ENCODE measurements around the gene NDFIP1. TPM values are rescaled to one million over a fixed set of nuclear protein-coding genes. Genes with fewer than 3 reads are reported as not detected.

NDFIP1 gene
- total RNA-seq, 4 donors from 2014 or later = 185 to 351 (median 297) TPM

- WGBS, 2 donors = 85 to 90% methylated on average over 5 of the region's 5 CpGs
- Histone ChIP-seq H3K27me3 (no peaks in the 10 kb centered on the region), H3K27ac (no peak overlapping the region), H3K9me3 (no peaks in the 10 kb centered on the region), H3K36me3 (no peaks in the 10 kb centered on the region), H3K4me1 (no peaks in the 10 kb centered on the region), H3K4me3 (replicated peaks in 1 of 3) (no peak overlapping the region)
- intact Hi-C loops (cut with DNase I) = no loop called here
- TF ChIP-seq POLR2A (IDR thresholded peaks at IDR 0.05) (no peak), CTCF (IDR thresholded peaks at IDR 0.05) (no peak)
- no peak for DNase-seq
Measured at GRCh38 chr5:142197781-142198180, 89.2 kb downstream of the NDFIP1 start.

GRCh38 chr5:142199388-142199787 is 90.8 kb downstream of the NDFIP1 start:
- Histone ChIP-seq H3K4me1 (no peaks in the 10 kb centered on the region), H3K9me3 (no peaks in the 10 kb centered on the region), H3K27ac (no peak overlapping the region), H3K27me3 (no peaks in the 10 kb centered on the region), H3K36me3 (no peaks in the 10 kb centered on the region), H3K4me3 (replicated peaks in 1 of 3) (no peak overlapping the region)
- DNase-seq = no peak
- TF ChIP-seq CTCF (IDR thresholded peaks at IDR 0.05) (no peak), POLR2A (IDR thresholded peaks at IDR 0.05) (no peak)
- WGBS, 2 donors = 98 to 99% methylated on average over 8 of the region's 8 CpGs
- intact Hi-C loops (cut with DNase I) = no loop called here

GRCh38 chr5:142200387-142200786 is 91.8 kb downstream of the NDFIP1 start:
- no peak for DNase-seq
- WGBS, 2 donors = 63 to 81% methylated on average over 6 of the region's 6 CpGs
- Histone ChIP-seq H3K36me3 (no peaks in the 10 kb centered on the region), H3K9me3 (no peaks in the 10 kb centered on the region), H3K27ac (no peak overlapping the region), H3K4me3 (replicated peaks in 1 of 3) (no peak overlapping the region), H3K4me1 (no peaks in the 10 kb centered on the region), H3K27me3 (no peaks in the 10 kb centered on the region)
- intact Hi-C loops (cut with DNase I) = no loop called here
- TF ChIP-seq POLR2A (IDR thresholded peaks at IDR 0.05) (no peak), CTCF (IDR thresholded peaks at IDR 0.05) (no peak)

- TF ChIP-seq CTCF (IDR thresholded peaks at IDR 0.05) (no peak), POLR2A (IDR thresholded peaks at IDR 0.05) (no peak)
- intact Hi-C loops (cut with DNase I) = no loop called here
- no peak for DNase-seq
Measured at GRCh38 chr5:142201471-142201887, 92.9 kb downstream of the NDFIP1 start.

GRCh38 chr5:142202282-142202681 is 93.7 kb downstream of the NDFIP1 start:
- 89 to 94% methylated on average over 1 of the region's 1 CpG for WGBS, 2 donors
- TF ChIP-seq POLR2A (IDR thresholded peaks at IDR 0.05) (no peak), CTCF (IDR thresholded peaks at IDR 0.05) (no peak)
- no peaks in the 10 kb centered on the region for H3K36me3 ChIP-seq
- H3K9me3 ChIP-seq = no peaks in the 10 kb centered on the region
- no peak for DNase-seq
- no peaks in the 10 kb centered on the region for H3K4me1 ChIP-seq
- H3K4me3 ChIP-seq (replicated peaks in 1 of 3) = no peak overlapping the region
- intact Hi-C loops (cut with DNase I) = no loop called here
- no peaks in the 10 kb centered on the region for H3K27me3 ChIP-seq
- no peak overlapping the region for H3K27ac ChIP-seq

More at GRCh38 chr5:142201471-142201887, 92.9 kb downstream of the NDFIP1 start:
- Histone ChIP-seq H3K4me1 (no peaks in the 10 kb centered on the region), H3K36me3 (no peaks in the 10 kb centered on the region), H3K4me3 (replicated peaks in 1 of 3) (no peak overlapping the region), H3K27me3 (no peaks in the 10 kb centered on the region), H3K9me3 (no peaks in the 10 kb centered on the region), H3K27ac (no peak overlapping the region)
- WGBS, 2 donors = 88 to 91% methylated on average over 3 of the region's 3 CpGs

Other genes with a start within 250 kb of the NDFIP1 start
- gene PCDH1, start 230.4 kb upstream of the NDFIP1 start, total RNA-seq = 10 to 100 TPM; 23.4 to 76.2 (median 37.5) TPM
- 100 to 1,000 TPM in 1 of 4 donors, 10 to 100 TPM in 3; 68.5 to 130 (median 85.1) TPM for gene DELE1, start 184.9 kb upstream of the NDFIP1 start, total RNA-seq
- gene PCDH12, start 150.6 kb upstream of the NDFIP1 start, total RNA-seq = 10 to 100 TPM in 1 of 4 donors, 1 to 10 TPM in 3; 7.7 to 23.2 (median 8.0) TPM
- 10 to 100 TPM; 52.5 to 69.7 (median 61.7) TPM for gene RNF14, start 139.7 kb upstream of the NDFIP1 start, total RNA-seq
- 10 to 100 TPM; 28.8 to 56.3 (median 45.8) TPM for gene GNPDA1, start 95.8 kb upstream of the NDFIP1 start, total RNA-seq
- 10 to 100 TPM; 11.7 to 32.8 (median 18.6) TPM for gene SPRY4, start 216.2 kb downstream of the NDFIP1 start, total RNA-seq